T-helper 9 cell (primary cell): ENCODE results near the gene SLMAP.
A peak's percentile ranks its signal among the peaks of the same experiment; 100 is the strongest.

Source experiments
- DNase-seq: peaks from one replicate; pipeline ENCODE4 v3.0.0-alpha.2; 2020
- total RNA-seq, 2 donors: gene quantifications; one replicate each; lab custom pipeline; 2026; lab: John Stamatoyannopoulos, UW

Gene SLMAP, protein sequence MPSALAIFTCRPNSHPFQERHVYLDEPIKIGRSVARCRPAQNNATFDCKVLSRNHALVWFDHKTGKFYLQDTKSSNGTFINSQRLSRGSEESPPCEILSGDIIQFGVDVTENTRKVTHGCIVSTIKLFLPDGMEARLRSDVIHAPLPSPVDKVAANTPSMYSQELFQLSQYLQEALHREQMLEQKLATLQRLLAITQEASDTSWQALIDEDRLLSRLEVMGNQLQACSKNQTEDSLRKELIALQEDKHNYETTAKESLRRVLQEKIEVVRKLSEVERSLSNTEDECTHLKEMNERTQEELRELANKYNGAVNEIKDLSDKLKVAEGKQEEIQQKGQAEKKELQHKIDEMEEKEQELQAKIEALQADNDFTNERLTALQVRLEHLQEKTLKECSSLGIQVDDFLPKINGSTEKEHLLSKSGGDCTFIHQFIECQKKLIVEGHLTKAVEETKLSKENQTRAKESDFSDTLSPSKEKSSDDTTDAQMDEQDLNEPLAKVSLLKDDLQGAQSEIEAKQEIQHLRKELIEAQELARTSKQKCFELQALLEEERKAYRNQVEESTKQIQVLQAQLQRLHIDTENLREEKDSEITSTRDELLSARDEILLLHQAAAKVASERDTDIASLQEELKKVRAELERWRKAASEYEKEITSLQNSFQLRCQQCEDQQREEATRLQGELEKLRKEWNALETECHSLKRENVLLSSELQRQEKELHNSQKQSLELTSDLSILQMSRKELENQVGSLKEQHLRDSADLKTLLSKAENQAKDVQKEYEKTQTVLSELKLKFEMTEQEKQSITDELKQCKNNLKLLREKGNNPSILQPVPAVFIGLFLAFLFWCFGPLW
- total RNA-seq: 83.0 to 108 reads per million in 2 donors

- peak; percentile 93 for DNase-seq
Observed at GRCh38 chr3:57755741-57756527, at the start of gene SLMAP. TSS of gene SLMAP (plus strand) at chr3:57756309. CDS start at chr3:57757652, 1,343 bp downstream.

DNA sequence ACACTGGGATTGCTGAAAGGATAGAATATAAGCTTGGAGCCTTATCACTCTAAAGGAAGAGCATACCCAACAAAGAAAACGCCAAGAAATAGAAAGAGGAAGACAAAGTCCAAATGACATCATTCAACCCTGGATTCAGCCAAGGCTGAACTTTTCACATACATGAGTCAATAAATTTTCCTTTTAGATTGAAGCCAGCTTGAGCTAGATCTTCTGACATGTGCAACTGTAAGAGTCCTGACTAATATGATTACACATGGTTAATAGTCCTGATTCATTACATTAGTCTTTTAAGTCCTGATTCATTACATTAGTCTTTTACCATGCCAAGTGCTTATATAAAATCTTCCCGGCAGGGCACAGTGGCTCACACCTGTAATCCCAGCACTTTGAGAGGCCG lies 49.6 kb upstream of the SLMAP start:
- no peak for DNase-seq

DNA sequence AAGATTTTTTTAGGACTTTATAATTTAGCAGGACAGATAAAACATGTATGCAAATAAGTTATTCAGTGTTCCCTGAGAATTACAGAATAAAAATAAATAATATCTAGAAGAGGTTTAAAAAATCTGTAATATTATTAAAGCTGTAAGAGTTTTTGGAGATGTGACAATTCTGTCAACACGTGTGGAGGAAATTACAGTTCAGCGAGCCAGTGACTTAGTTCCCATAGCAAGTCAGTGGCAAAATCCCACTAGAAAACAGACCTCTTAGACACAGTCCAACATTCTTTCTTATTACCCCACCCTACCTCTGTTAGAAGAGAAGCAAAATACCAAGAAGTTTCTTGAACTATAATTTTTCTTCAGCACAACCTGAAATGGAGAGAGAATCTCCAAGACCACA lies 47.1 kb upstream of the SLMAP start:
- no peak for DNase-seq

DNA sequence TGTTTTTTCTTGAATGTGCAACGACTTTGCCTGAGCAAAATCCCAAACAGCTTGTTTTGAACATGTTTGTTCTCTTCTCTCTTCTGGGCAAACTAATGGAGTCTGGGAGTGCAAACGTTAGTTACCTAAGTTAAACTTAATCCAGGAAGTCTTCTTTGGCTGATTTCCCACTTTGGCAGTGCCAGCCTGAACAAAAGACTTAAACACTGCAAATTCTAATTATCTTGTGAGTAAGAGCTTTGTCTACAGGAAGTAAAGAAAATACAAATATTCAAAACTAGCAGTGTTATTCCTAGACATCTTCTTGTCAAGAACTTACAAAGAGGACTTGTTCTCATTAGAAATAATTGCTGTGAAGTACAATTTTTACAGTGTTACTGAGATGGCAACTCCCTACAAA lies 46.5 kb upstream of the SLMAP start:
- DNase-seq: no peak

GRCh38 chr3:57715686-57716085 lies 40.4 kb upstream of the SLMAP start:
- DNase-seq: no peak

- no peak for DNase-seq
Observed at GRCh38 chr3:57717205-57717868, 38.8 kb upstream of the SLMAP start.

GRCh38 chr3:57718118-57718517 lies 38.0 kb upstream of the SLMAP start:
- DNase-seq: no peak

DNA sequence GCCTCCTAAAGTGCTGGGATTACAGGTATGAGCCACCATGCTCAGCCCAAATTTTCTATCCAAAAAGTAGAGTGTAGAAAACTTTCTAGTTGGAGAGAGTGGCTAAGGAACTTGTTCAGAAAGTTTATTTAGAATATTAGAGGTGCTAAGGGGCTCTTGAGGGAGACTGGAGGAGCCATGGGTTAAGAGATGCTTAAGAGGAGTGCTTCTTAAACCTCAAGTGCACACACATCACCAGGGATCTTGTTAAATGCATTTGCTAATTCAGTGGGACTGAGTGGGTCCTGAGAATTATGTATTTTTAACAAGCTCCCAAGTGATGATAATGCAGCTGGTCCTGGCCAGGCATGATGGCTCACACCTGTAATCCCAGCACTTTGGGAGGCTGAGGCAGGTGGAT lies 29.7 kb upstream of the SLMAP start:
- DNase-seq: no peak

DNA sequence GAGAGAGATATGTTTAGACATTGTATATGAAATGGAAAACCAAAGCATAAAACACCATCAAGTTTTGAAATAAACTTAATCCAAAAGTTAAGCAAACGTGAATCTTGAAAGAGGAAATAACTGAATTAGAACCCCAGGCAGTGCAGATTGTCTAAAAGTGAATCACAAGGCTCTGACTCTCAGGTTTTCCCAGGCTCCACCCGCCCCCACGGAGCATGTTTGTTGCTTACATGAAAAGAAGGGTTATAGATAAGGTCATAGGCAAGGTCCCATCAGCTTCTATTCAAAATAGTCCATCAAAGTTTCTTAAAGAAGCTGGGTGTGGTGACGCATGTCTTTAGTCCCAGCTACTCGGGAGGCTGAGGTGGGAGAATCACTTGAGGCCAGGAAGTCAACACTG lies 29.0 kb upstream of the SLMAP start:
- DNase-seq: no peak

- no peak for DNase-seq
Observed at GRCh38 chr3:57729334-57730045, 26.6 kb upstream of the SLMAP start.

- no peak for DNase-seq
Observed at GRCh38 chr3:57730682-57731081, 25.4 kb upstream of the SLMAP start.

DNA sequence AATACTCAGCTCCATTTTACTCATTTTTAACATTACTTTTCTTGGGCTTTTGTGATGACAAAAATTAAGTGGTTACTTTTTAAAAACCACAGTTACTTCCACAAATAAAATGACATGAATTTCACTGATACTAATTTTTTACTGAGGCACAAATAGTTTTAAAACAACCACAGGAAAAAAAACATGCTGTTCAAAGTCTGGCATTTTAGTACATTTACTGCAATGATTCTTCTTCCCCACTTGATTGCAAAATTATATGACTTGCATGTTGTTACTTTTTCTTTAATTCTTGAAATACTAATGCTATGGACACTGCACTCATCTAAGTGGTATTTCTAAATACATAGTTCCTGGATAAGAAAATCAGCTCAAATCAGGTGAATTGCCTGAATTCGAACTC lies 24.8 kb upstream of the SLMAP start:
- no peak for DNase-seq

DNA sequence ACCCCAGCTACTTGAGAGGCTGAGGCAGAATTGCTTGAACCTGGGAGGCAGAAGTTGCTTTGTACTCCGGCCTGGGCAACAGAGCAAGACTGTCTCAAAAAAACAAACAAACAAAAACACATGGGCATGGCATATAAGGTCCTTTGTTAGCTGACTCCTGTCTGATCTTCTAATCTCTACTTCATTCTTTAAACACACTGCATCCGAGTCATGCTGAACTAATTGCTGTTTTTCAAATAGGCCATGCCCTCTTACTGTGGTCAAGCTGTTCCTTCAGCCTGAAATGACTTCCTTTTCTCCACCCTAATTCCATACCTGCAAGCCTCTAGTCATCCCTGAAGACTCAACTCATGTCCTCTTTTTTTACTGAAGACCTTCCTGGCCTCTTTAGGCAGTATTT lies 22.3 kb upstream of the SLMAP start:
- DNase-seq: no peak

DNA sequence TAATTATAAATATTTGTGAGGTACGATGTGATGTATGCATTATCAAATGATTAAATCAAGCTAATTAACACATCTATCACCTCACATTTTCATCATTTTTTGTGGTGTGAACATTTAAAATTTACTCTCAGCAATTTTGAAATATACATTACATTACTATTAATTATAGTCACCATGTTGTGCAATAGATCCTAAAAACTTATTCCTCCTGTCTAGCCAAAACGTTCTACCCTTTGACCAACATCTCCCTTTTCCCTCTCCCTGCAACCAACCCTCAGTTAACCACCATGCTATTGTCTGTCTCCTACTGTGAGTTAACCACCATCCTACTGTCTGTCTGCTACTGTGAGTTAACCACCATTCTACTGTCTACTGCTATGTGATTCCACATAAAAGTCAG lies 20.7 kb upstream of the SLMAP start:
- no peak for DNase-seq

- no peak for DNase-seq
Observed at GRCh38 chr3:57737840-57738239, 18.3 kb upstream of the SLMAP start.

DNA sequence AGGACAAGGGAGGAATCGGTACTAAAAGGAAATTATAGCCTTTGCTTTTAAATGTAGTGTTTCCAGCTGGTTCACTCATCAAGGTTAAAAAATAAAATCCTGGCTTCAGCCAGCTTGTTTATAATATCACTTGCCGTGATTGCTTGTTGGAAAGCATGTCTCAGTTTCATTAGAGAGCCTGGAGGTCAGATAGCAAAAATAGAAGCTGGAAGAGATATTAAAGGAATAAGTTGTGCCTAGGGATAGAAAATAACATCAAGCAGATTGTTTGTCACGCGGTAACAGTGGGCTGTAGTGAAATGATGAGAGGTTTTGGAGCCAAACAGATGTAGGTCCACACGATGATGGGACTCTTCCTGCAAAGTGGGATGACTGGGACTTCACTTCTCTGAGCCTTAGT lies 17.7 kb upstream of the SLMAP start:
- DNase-seq: no peak

DNA sequence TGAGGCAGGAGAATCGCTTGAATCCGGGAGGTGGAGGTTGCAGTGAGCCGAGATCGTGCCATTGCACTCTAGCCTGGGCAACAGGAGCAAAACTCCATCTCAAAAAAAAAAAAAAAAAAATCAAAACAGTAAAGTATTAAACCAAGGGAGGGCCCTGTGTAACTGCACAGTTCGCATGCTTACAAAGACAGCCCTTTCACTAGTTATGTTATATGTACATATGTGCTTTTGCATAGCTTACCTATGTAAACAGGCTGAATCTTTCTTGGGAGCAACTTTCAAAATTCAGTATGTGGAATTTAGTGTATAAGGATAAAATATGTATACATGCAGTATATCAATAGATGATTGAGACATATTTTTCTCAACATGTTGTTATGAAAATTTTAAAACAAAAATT lies 16.1 kb upstream of the SLMAP start:
- no peak for DNase-seq

DNA sequence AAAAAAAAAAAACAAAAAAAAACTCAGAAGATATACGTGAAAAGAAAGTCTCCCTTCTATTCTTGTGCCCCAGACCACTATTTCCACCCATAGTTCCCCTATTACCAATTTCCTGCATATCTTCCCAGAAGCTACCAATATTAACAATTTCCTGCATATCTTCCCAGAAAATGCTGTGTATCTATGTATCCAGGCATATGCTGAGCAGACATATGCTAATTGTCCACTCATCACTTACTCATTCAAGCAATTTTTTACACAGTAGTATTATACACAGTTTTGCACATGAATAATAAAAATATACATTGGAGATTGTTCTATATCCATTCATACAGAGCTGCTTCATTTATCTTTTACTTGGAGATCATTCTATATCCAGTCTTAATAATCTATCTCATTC lies 12.6 kb upstream of the SLMAP start:
- no peak for DNase-seq

DNA sequence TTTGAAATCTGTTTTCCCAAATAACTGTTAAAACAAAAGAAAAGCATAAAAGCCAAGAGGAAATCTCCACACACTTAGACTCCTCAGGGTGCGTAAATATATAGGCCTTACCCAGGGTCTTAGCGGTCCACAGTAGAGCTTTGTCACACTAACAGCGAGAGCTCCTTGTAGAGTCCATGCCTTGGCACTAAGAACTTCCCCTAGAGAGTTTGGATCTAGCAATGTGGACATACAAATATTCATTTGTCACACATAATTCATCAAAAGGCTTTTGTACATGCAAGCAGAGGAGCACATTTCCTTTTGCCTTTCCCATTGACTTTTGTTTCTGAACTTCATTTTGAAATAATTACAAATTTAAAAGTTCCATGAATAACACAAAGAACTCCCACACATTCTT lies 11.0 kb upstream of the SLMAP start:
- no peak for DNase-seq

DNA sequence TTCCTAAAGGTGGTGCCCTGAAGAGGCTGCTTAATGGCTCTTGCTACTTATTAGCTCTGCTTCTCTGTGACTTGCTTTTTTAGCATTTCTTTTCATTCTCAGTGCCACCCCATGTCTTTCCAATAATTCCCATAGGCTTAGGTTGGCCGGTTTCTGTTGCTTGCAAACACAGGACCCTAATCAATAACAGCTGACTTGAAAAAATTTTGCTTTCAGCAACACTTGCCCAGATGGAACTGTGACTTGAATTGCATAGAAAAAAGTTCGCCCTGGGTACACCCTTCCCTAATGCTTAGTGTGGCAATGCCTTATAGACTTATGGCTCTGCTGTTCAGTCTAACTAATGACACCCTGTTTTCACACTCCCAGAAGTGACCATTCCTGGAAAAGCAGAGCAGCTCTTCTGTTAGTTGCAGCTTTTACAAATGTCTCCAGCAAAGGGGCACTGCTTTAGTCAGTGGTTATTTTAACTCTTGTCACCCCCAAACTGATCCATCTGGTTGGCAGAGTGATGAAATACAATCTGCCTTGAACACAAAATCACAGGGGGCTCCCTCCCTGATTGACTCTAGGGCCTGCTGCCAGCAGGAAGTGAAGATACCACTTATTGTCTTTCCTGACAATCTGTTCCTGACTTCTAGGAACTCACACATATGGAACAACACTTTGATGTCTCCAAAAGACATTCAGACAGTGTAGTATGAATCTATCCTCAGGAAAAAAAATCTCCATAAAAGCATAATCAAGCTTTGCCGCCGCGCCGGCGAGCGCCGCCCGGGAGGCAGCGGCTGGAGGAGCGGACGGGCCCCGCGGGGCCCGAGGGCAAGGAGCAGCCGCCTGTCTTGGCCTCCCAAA lies 9.7 kb upstream of the SLMAP start:
- no peak for DNase-seq

- DNase-seq: no peak
Observed at GRCh38 chr3:57749542-57749941, 6.6 kb upstream of the SLMAP start.
